Caki2 (cell line): ENCODE measurements around the gene CADPS. TPM values are rescaled to one million over a fixed set of nuclear protein-coding genes. Genes with fewer than 3 reads are reported as not detected.

Experiments
- DNase-seq: peaks from one replicate; pipeline ENCODE4 v3.0.0-alpha.2; 2015; ENCODE audit warnings: low read depth
- in situ Hi-C: cut with HindIII; loops from 2 replicates; pipeline ENCODE4 v1.10.0; 2016; ENCODE audit warnings: low sequenced_read_pairs, low pct_unique_long_range_greater_than_20kb, mixed read lengths
- total RNA-seq: library from RNA; depleted of rRNA; stranded (reverse); fragments of >200 nt; shearing (Covaris generic); gene quantifications from 2 replicates; pipeline ENCODE4 v1.2.3, GENCODE V29; 2014; ENCODE audit warnings: low replicate concordance

CADPS gene
- total RNA-seq, 1 experiment from 2014 or later: not detected

DNA sequence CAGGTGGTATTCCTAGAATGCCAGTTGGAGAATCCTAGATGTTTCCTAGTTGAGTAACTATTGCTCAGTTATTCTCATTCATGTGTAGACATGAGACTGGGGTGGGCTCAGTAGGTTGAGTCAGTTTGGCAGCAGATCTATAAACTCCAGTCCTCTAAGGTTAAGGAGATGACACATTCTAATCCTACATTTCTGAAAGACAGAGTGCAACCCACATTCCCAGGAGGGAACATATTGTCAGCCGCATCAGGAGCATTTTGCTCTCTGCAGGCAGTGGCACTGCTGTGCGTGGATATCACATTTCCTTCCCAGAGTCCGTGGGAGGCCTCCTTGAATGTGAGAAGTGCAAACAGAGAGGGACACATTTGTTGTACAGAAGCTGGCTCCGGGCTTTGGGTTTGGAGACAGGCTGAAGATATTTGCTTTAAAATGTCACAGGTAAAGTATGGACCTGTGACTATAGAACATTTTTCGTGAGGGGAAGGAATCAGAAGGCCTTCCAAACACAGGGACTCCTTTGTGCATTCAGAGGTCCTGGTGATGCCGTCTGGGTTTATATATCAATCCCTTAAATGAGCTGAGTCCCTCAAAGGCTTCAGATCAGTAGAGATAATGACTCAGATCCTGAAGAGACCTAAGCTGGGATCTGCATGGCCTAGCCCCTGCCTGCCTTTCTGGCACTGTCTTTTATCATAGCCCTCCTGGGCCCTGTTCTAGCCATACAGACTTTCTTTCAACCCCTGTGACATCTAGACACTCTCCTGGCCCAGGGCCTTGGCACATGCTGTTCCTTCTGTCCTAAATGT, 156.5 kb downstream of the CADPS start:
- in situ Hi-C loops: no loop called here

DNA sequence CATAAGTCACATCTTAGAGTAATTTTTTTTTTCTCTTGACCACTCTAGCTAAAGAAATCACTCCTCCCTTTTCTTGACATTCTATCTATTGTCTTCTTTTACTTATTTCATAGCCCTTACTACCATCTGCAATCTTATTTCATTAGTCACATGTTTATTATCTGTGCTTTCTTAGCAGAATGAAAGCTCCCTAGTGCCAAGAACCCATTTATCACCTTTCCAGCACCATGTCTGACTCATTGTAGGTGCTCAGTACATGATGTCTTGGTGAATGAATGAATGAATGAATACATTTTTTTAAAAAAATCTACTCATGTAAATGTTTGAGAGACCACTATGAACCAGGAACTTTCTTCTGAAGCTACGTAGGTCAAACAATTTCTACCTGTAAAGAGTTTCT, 157.2 kb downstream of the CADPS start:
- no peak for DNase-seq
- in situ Hi-C loops: no loop called here

More for the DNA sequence above, 156.5 kb downstream of the CADPS start:
- DNase-seq: no peak

DNA sequence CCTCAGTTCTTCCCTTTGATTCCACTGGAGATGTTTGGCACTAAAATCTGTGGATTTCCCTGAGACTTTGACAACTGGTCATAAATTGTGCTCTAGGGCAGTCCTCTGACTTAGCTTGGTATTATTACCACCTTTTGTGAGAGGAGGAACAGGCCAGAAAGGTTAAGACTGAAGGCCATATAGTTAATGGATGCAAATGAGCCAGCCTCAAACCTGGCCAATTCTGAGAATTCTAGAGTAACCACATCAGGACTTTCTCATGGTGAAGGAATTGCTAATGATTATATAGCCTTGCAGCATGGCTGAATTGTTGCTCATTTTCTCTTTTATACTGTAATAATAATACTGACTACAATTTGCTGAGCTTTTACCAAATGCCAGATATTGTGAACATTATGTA, 162.5 kb downstream of the CADPS start:
- in situ Hi-C loops: no loop called here
- DNase-seq: no peak

DNA sequence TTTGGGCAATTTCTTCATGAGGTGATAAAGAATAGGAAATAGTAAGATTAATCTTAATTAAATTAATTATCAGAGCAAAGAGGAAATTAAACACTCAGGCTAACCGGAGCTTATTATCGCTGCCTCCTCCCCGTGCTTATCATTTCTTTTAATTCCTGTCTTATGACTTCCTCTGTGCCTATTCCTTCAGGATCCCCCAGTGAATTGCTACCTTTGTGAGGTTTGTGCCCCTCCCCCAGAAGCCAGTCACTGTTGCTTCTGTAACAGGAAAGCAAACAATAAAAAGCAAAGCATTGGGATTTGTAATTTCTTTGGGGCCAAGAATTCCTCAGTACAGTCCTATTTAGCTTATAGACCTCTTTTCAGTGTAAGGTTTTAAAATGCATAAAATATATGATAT, 164.5 kb downstream of the CADPS start:
- DNase-seq: no peak
- in situ Hi-C loops: no loop called here

GRCh38 chr3:62708638-62709373, 166.4 kb downstream of the CADPS start:
- DNase-seq: no peak
- in situ Hi-C loops: no loop called here

DNA sequence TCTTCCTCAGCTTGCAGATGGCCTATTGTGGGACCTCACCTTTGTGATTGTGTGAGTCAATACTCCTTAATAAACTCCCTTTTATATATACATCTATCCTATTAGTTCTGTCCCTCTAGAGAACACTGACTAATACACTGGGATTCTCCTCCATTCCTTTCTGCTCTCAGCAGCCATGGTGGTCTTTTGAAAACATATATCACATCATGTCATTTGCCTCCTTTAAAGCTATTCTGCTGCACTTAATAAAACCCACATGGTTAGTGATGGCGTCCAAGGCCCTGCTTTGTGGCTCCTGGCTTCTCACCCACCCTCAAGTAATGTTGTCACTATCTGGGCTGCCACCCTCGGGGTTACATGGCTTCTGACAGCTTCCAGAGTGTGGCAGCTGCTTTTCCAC, 169.5 kb downstream of the CADPS start:
- in situ Hi-C loops: no loop called here
- no peak for DNase-seq

DNA sequence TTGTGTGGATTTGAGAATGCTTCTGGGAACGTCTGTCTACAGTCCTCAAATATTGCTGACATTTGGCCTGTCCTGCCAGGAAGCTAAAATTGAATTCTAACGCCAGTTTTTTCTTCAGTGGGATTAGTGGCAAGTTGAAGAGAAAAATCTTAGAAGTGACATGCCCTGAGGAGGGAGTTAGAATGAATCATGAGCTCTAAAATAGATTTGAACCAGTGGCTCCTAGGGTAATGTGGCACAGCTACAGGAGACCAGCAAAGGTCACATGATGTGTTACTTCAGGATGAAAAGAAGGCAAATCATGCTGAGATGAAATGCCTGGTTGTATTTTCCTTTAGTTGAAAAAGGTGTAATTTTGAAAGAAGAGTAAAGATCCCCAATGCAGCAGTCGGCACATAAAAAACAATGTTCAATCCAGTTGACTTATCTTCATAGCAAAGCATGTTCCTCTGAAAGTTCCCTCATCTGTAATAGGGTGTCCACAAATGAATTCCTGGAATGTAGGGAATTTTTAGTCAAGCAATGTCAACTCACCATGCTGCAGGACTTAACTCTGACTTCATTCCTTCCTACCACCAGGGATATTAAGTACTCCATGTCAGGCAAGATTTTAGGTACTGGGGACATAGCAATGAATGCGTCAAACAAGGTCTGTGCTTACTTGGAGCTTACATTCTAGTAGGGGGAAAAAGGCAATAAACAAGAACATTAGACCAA, 171.6 kb downstream of the CADPS start:
- in situ Hi-C loops: no loop called here
- DNase-seq: no peak

DNA sequence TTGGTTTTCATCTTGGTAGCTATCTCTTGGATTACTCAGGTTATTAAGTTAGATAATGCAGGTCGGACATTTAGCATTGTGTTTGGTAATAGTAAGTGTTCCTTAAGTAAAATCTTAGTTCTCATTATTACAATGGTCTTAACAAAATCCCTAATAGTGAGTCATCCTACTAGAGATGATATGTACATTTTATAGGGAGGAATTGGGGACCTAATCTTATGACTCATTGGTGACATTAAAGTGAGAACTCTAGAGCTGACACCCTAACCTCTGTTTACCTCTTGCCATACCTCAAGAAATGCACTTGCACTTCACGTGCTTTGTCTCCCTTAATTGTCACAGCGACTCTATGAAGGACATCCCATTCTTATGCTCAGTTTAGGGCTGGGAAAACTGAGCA, 174.9 kb downstream of the CADPS start:
- DNase-seq: no peak
- in situ Hi-C loops: no loop called here

DNA sequence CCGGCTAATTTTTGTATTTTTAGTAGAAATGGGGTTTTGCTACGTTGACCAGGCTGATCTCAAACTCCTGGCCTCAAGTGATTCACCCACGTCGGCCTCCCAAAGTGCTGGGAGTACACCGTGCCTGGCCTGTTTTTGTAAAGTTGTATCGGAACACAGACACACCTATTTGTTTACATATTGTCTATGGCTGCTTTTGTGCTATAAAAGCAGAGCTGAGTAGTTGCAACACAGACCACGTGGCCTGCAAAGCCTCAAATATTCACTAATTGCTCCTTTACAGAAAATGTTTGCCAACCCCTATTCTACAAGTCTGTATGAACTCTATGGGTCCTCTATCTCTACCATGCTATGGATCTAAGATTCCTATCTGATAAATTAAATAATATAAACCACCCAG, 175.5 kb downstream of the CADPS start:
- in situ Hi-C loops: no loop called here
- DNase-seq: no peak

- no peak for DNase-seq
- in situ Hi-C loops: no loop called here
Observed at GRCh38 chr3:62696011-62696410, 179.2 kb downstream of the CADPS start.

GRCh38 chr3:62688812-62689211, 186.4 kb downstream of the CADPS start:
- in situ Hi-C loops: no loop called here
- DNase-seq: no peak

GRCh38 chr3:62688050-62688449, 187.2 kb downstream of the CADPS start:
- DNase-seq: no peak
- in situ Hi-C loops: no loop called here

DNA sequence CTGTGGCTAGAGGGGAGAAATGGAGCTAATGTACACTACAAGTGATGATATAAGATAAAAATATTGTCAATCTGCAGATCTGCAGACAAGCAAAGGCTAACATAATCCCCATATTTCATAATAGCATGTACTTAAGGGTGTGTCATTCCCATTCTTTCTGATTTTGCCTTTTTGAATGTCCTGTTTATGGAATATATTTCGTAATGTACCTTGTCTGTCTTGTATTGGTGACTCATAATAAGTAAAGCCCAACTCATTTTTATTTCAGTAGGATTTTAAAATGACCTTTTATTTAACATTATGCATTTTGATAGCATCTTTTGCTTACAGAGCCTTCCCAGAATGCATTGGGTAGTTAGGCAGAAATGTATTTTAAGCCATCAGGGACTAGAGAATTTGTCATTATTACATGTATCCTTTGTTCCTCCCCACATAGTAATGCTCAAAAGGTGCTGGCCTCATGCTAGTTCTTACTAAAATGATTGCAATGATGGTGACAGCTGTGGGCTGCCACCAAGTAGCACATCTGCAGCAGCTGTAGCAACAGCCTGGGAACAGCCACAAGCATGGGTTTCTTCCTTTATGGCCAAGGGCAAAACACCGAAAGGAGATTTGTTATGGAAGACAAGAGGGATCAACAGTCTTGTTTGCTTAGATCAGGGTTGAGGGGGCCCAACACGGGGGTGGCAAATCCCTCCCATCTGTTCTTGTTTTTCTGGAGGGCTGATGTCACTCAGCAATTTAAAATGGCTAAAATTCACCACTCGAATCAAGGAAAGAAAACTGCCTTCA, 188.5 kb downstream of the CADPS start:
- DNase-seq: no peak
- in situ Hi-C loops: no loop called here

- in situ Hi-C loops: no loop called here
Observed at GRCh38 chr3:62682826-62683225, 192.4 kb downstream of the CADPS start.

GRCh38 chr3:62679988-62680387, 195.2 kb downstream of the CADPS start:
- no peak for DNase-seq
- in situ Hi-C loops: no loop called here

More at GRCh38 chr3:62682826-62683225, 192.4 kb downstream of the CADPS start:
- no peak for DNase-seq

DNA sequence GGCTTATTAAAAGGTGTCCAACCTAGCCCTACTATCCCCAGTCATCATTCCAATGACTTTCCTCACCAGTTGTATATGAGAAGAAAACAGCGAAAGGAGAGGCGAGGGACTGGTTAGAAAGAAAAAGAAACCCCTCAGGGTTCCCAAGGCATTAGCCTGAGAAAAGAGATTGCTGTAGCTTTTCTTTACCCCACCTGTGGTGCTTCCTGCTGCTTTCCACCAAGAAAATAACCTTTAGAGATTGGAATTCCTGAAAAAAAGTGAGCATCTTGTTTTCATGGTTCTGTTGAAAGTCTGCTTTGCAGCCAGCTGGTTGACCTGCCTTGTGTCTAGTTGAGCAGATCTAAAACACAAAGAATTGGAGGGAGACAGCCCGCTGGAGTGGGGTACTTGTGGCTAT, 196.4 kb downstream of the CADPS start:
- DNase-seq: no peak
- in situ Hi-C loops: no loop called here

GRCh38 chr3:62677926-62678325, 197.3 kb downstream of the CADPS start:
- in situ Hi-C loops: no loop called here
- DNase-seq: no peak

DNA sequence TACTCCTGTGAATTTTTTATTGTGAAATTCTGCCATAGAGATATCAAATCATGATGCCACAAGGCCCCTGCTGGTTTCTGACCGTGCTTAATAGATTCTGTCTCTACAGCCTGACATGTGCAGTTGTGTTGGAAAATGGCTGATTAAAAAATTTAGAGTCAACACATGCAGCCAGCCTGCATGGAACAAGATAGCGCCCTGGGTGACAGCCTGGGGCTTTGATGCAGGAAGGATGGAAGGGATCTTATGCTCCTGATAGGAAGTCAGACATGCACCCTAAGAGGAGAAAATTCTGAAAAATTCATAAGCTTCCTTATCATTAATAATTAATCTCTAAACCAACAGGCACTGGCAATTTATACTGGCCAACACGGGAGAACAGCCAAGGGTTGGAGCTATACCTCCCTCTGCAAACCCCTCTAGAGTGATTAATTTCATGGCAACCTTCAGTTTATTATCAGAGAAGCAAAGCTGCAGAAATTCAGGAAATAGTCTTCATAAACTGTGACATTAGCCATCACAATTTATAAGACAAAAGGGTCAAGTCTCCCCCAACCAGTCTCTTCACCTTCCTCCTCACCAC, 198.4 kb downstream of the CADPS start:
- in situ Hi-C loops: no loop called here

More for the DNA sequence above, 198.4 kb downstream of the CADPS start:
- DNase-seq: no peak
